HepG2 (cell line): Measurements from ENCODE around the gene BOLA3. TPM values are rescaled to one million over a fixed set of nuclear protein-coding genes. Genes with fewer than 3 reads are reported as not detected.

Experiments
- ATAC-seq: fragments of 200-7000 bp; cut with Tn5 transposase; 3 replicates; pipeline ENCODE4 v1.9.1; 2020; ENCODE audit warnings: mild to moderate bottlenecking, moderate library complexity
- BruUV-seq: library from RNA; stranded (reverse); fragments of 400-500 nt; replicated peaks from 2 replicates; lab custom pipeline; 2021; lab: Mats Ljungman, UMichigan
- CTCF ChIA-PET: fragments of 300-600 bp; formaldehyde crosslinking; extraction: SDS; loops from one replicate; lab custom pipeline; 2021; ENCODE audit warnings: low total read pairs, inconsistent platforms, low intra/inter-chr PET ratio; lab: Yijun Ruan, JAX
- POLR2A ChIA-PET: fragments of 350-600 bp; sonication (Branson Sonifier 250); formaldehyde crosslinking; loops from one replicate; lab custom pipeline; 2020; ENCODE audit warnings: antibody characterized with exemption, inconsistent platforms; lab: Yijun Ruan, JAX
- DNase-seq: peaks from one replicate; pipeline ENCODE4 v3.0.0-alpha.2; 2015; ENCODE audit warnings: low spot score
- FAIRE-seq: peaks from 3 replicates; lab custom pipeline; 2011; peaks lifted over from hg19 to GRCh38; lab: Jason Lieb, UNC
- H2AFZ ChIP-seq: one replicate; pipeline ENCODE4 v1.6.1; 2011; ENCODE audit warnings: low read length, inconsistent platforms
- H3K27ac ChIP-seq: fragments of 300-600 bp; 3 replicates; pipeline ENCODE4 v1.8.0; 2011; ENCODE audit warnings: mixed run types, mild to moderate bottlenecking, mixed read lengths, low read length, inconsistent platforms; ENCODE audit not compliant: insufficient read depth; ENCODE audit errors: extremely low read length
- H3K27me3 ChIP-seq, 2 experiments: fragments of 200-600 bp in 1 of 2; 2 replicates in 1 of 2; 3 replicates in 1 of 2; pipeline versions ENCODE4 v1.6.0 to v1.8.0; 2011; ENCODE audit warnings: low read length in 2 of 2, mild to moderate bottlenecking in 2 of 2, moderate library complexity in 2 of 2, inconsistent platforms in 1 of 2; ENCODE audit not compliant: insufficient read depth in 2 of 2, control insufficient read depth in 1 of 2
- H3K36me3 ChIP-seq, 2 experiments: fragments of 200-600 bp in 1 of 2; replicated peaks in 1 of 2; 2 replicates in 1 of 2; 3 replicates in 1 of 2; pipeline versions ENCODE4 v1.5.1 to v1.8.0; 2011; ENCODE audit warnings: low read length in 2 of 2, inconsistent platforms in 1 of 2; ENCODE audit not compliant: insufficient read depth in 2 of 2, control insufficient read depth in 1 of 2
- H3K4me1 ChIP-seq: 2 replicates; pipeline ENCODE4 v1.5.1; 2012; ENCODE audit warnings: low read length, inconsistent platforms; ENCODE audit not compliant: insufficient read depth
- H3K4me2 ChIP-seq: 2 replicates; pipeline ENCODE4 v1.6.0; 2011; ENCODE audit warnings: low read depth, low read length, inconsistent platforms
- H3K4me3 ChIP-seq, 3 experiments: fragments of 200-600 bp in 1 of 3; sonication (generic), shearing (Covaris generic) in 1 of 3; replicated peaks in 1 of 3; 2 replicates each; pipeline ENCODE4 v1.5.1; 2011 to 2016; ENCODE audit warnings: low read length in 3 of 3, inconsistent platforms in 2 of 3, low read depth in 2 of 3, mild to moderate bottlenecking in 2 of 3, control low read depth in 1 of 3, mixed read lengths in 1 of 3; ENCODE audit not compliant: insufficient read depth in 1 of 3
- H3K79me2 ChIP-seq: one replicate; pipeline ENCODE4 v1.6.1; 2011; ENCODE audit warnings: low read length, inconsistent platforms; ENCODE audit not compliant: insufficient read depth
- H3K9ac ChIP-seq: 2 replicates; pipeline ENCODE4 v1.6.0; 2011; ENCODE audit warnings: mild to moderate bottlenecking, low read depth, low read length, inconsistent platforms; ENCODE audit not compliant: insufficient read depth
- H3K9me3 ChIP-seq: 2 replicates; pipeline ENCODE4 v1.5.1; 2012; ENCODE audit warnings: mild to moderate bottlenecking, low read length
- H4K20me1 ChIP-seq: 2 replicates; pipeline ENCODE4 v1.6.0; 2011; ENCODE audit warnings: inconsistent platforms, mild to moderate bottlenecking, low read length, moderate library complexity; ENCODE audit not compliant: insufficient read depth
- ATRX ChIP-seq: sonication (generic); formaldehyde crosslinking; IDR thresholded peaks from 2 replicates; pipeline ENCODE4 v1.4.0; 2020; ENCODE audit warnings: missing genetic modification reagents, borderline replicate concordance
- FOXP4 ChIP-seq: sonication (generic); formaldehyde crosslinking; IDR thresholded peaks from 2 replicates; pipeline ENCODE4 v1.4.0; 2020; ENCODE audit warnings: missing genetic modification reagents
- KLF12 ChIP-seq: sonication (generic); formaldehyde crosslinking; IDR thresholded peaks from 2 replicates; pipeline ENCODE4 v1.4.0; 2020; ENCODE audit warnings: missing genetic modification reagents, borderline replicate concordance
- MXD3 ChIP-seq: IDR thresholded peaks from 2 replicates; pipeline ENCODE4 v1.6.1; 2016; ENCODE audit warnings: mild to moderate bottlenecking, missing biosample characterization, missing genetic modification reagents
- REL ChIP-seq: sonication (generic); formaldehyde crosslinking; conservative IDR thresholded peaks from 2 replicates; pipeline ENCODE4 v1.8.0; 2022; ENCODE audit warnings: mild to moderate bottlenecking, missing genetic modification reagents, moderate library complexity
- WGBS: methylation state at CpG from one replicate; pipeline ENCODE4 v1.1.6; 2017; ENCODE audit warnings: low lambda C conversion rate; 5-methylcytosine and 5-hydroxymethylcytosine counted together
- in situ Hi-C: cut with HindIII; loops from 2 replicates; pipeline ENCODE4 v1.10.0; 2017; ENCODE audit warnings: low pct_unique_long_range_greater_than_20kb; ENCODE audit not compliant: extremely low pct_ligation_motif_present
- intact Hi-C: fragments of 100-400 bp; cut with micrococcal nuclease; formaldehyde crosslinking; loops from one replicate; pipeline ENCODE4 v1.10.0; 2022; ENCODE audit not compliant: unreplicated experiment
- polyA plus RNA-seq, 8 experiments: library from polyadenylated mRNA; depleted of rRNA in 3 of 8; stranded (reverse) in 7 of 8; unstranded in 1 of 8; fragments of >200 nt; fragmentation: Illumina TruSeq in 4 of 8; extraction: Trizol in 4 of 8; gene quantifications; 2 replicates each; pipeline versions ENCODE4 v1.2.1 to v1.2.3, GENCODE V29; 2011 to 2016; ENCODE audit warnings: low read depth in 4 of 8, missing spikeins in 1 of 8, mixed read lengths in 1 of 8; ENCODE audit not compliant: insufficient read depth in 1 of 8
- total RNA-seq, 5 experiments: library from RNA; depleted of rRNA; stranded (reverse); fragments of >200 nt; fragmentation: Illumina TruSeq; extraction: Trizol; gene quantifications; 2 replicates each; pipeline ENCODE4 v1.2.3, GENCODE V29; 2016; ENCODE audit warnings: low read depth in 1 of 5
- TF ChIP-seq, protein P1 (sequence below): sonication (generic); formaldehyde crosslinking; IDR thresholded peaks from 2 replicates; pipeline ENCODE4 v1.5.0; 2020; ENCODE audit warnings: mild to moderate bottlenecking, missing genetic modification reagents
- TF ChIP-seq, protein P2 (sequence below): sonication (generic); formaldehyde crosslinking; conservative IDR thresholded peaks from 2 replicates; pipeline ENCODE4 v1.4.0; 2020; ENCODE audit warnings: missing genetic modification reagents
- TF ChIP-seq, protein P3 (sequence below): sonication (generic); formaldehyde crosslinking; IDR thresholded peaks from 2 replicates; pipeline ENCODE4 v1.4.0; 2020; ENCODE audit warnings: missing genetic modification reagents
- TF ChIP-seq, protein P4 (sequence below): sonication (generic); formaldehyde crosslinking; IDR thresholded peaks from 2 replicates; pipeline ENCODE4 v1.4.0; 2020; ENCODE audit warnings: missing genetic modification reagents, borderline replicate concordance
- TF ChIP-seq, protein P5 (sequence below): IDR thresholded peaks from 2 replicates; pipeline ENCODE4 v1.6.1; 2016; ENCODE audit warnings: low read depth, control low read depth

Gene BOLA3
- total and polyA plus RNA-seq, 2 of the 13 experiments (the other 11 are each of a cell fraction or from before 2014, with no cell fraction given), result 89.7 to 170 TPM

DNA sequence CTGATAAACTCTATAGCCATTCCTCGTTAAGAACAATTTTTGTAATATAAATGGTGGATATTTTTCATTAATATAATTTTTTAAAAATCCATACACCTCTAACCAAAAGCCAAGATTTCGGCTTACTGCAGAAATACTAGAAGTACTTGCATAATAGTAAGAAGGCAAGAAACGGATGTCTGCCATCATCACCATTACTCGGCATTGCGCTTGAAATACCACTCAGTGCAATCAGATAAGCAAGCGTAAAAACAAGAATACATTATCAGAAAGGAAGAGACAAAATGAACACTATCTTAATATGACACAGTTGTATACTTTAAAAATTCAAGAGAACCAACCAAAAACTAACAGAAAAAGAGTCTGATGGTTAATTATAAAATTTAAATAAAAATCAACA, 15.2 kb upstream of the BOLA3 start:
- no peak overlapping the region for H3K4me2 ChIP-seq
- POLR2A ChIA-PET, result interaction anchor here (1.8 kb wide), 1 partner anchor 15 kb away, joined by 6 read pairs; the partner anchor contains the start of gene MOB1A
- no peak overlapping the region for H2AFZ ChIP-seq
- intact Hi-C loops, result no loop called here
- 99% methylated on average over 6 of the region's 6 CpGs for WGBS
- no peaks in the 10 kb centered on the region for H3K9me3 ChIP-seq
- TF ChIP-seq FOXP4 (no peak), KLF12 (no peak), ATRX (CRISPR knock-in tag) (no peak), MXD3 (CRISPR knock-in tag) (no peak), REL (CRISPR knock-in tag) (no peak)
- TF ChIP-seq, protein P1, sequence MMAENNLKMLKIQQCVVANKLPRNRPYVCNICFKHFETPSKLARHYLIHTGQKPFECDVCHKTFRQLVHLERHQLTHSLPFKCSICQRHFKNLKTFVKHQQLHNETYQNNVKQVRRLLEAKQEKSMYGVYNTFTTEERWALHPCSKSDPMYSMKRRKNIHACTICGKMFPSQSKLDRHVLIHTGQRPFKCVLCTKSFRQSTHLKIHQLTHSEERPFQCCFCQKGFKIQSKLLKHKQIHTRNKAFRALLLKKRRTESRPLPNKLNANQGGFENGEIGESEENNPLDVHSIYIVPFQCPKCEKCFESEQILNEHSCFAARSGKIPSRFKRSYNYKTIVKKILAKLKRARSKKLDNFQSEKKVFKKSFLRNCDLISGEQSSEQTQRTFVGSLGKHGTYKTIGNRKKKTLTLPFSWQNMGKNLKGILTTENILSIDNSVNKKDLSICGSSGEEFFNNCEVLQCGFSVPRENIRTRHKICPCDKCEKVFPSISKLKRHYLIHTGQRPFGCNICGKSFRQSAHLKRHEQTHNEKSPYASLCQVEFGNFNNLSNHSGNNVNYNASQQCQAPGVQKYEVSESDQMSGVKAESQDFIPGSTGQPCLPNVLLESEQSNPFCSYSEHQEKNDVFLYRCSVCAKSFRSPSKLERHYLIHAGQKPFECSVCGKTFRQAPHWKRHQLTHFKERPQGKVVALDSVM (CRISPR knock-in tag), result no peak
- TF ChIP-seq, protein P2, sequence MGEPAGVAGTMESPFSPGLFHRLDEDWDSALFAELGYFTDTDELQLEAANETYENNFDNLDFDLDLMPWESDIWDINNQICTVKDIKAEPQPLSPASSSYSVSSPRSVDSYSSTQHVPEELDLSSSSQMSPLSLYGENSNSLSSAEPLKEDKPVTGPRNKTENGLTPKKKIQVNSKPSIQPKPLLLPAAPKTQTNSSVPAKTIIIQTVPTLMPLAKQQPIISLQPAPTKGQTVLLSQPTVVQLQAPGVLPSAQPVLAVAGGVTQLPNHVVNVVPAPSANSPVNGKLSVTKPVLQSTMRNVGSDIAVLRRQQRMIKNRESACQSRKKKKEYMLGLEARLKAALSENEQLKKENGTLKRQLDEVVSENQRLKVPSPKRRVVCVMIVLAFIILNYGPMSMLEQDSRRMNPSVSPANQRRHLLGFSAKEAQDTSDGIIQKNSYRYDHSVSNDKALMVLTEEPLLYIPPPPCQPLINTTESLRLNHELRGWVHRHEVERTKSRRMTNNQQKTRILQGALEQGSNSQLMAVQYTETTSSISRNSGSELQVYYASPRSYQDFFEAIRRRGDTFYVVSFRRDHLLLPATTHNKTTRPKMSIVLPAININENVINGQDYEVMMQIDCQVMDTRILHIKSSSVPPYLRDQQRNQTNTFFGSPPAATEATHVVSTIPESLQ (CRISPR knock-in tag), result no peak
- TF ChIP-seq, protein P3, sequence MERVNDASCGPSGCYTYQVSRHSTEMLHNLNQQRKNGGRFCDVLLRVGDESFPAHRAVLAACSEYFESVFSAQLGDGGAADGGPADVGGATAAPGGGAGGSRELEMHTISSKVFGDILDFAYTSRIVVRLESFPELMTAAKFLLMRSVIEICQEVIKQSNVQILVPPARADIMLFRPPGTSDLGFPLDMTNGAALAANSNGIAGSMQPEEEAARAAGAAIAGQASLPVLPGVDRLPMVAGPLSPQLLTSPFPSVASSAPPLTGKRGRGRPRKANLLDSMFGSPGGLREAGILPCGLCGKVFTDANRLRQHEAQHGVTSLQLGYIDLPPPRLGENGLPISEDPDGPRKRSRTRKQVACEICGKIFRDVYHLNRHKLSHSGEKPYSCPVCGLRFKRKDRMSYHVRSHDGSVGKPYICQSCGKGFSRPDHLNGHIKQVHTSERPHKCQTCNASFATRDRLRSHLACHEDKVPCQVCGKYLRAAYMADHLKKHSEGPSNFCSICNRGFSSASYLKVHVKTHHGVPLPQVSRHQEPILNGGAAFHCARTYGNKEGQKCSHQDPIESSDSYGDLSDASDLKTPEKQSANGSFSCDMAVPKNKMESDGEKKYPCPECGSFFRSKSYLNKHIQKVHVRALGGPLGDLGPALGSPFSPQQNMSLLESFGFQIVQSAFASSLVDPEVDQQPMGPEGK (CRISPR knock-in tag), result no peak
- TF ChIP-seq, protein P4, sequence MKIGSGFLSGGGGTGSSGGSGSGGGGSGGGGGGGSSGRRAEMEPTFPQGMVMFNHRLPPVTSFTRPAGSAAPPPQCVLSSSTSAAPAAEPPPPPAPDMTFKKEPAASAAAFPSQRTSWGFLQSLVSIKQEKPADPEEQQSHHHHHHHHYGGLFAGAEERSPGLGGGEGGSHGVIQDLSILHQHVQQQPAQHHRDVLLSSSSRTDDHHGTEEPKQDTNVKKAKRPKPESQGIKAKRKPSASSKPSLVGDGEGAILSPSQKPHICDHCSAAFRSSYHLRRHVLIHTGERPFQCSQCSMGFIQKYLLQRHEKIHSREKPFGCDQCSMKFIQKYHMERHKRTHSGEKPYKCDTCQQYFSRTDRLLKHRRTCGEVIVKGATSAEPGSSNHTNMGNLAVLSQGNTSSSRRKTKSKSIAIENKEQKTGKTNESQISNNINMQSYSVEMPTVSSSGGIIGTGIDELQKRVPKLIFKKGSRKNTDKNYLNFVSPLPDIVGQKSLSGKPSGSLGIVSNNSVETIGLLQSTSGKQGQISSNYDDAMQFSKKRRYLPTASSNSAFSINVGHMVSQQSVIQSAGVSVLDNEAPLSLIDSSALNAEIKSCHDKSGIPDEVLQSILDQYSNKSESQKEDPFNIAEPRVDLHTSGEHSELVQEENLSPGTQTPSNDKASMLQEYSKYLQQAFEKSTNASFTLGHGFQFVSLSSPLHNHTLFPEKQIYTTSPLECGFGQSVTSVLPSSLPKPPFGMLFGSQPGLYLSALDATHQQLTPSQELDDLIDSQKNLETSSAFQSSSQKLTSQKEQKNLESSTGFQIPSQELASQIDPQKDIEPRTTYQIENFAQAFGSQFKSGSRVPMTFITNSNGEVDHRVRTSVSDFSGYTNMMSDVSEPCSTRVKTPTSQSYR (CRISPR knock-in tag), result no peak
- TF ChIP-seq, protein P5, sequence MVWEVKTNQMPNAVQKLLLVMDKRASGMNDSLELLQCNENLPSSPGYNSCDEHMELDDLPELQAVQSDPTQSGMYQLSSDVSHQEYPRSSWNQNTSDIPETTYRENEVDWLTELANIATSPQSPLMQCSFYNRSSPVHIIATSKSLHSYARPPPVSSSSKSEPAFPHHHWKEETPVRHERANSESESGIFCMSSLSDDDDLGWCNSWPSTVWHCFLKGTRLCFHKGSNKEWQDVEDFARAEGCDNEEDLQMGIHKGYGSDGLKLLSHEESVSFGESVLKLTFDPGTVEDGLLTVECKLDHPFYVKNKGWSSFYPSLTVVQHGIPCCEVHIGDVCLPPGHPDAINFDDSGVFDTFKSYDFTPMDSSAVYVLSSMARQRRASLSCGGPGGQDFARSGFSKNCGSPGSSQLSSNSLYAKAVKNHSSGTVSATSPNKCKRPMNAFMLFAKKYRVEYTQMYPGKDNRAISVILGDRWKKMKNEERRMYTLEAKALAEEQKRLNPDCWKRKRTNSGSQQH (CRISPR knock-in tag), result no peak
- no peaks in the 10 kb centered on the region for H3K27me3 ChIP-seq
- no peaks in the 10 kb centered on the region for H4K20me1 ChIP-seq
- DNase-seq (no peak), ATAC-seq (no peak), FAIRE-seq (no peak)
- H3K4me1 ChIP-seq, result no peaks in the 10 kb centered on the region
- H3K79me2 ChIP-seq, result no peaks in the 10 kb centered on the region
- H3K4me3 ChIP-seq, result no peak overlapping the region
- no peak overlapping the region for H3K9ac ChIP-seq
- in situ Hi-C loops, result no loop called here
- no peak overlapping the region for H3K27ac ChIP-seq
- peaks cover 36 to 81% of the 10 kb centered on the region in 2 experiments for H3K36me3 ChIP-seq
- no TSS peak for BruUV-seq
- CTCF ChIA-PET, result no interaction called here
